ENCODE results near the gene GOLM1. TPM values are rescaled to one million over a fixed set of nuclear protein-coding genes. Genes with fewer than 3 reads are reported as not detected.

GOLM1 gene
- polyA plus RNA-seq, 1 donor from 2014 or later: 1.5 TPM

GRCh38 chr9:85995097-85995496 is 104.3 kb downstream of the GOLM1 start:
- Mint-ChIP-seq H3K4me3 (no peak overlapping the region), H3K27ac (no peak overlapping the region), H3K4me1 (no peaks in the 10 kb centered on the region), H3K36me3 (peaks cover 17% of the 10 kb centered on the region), H3K9me3 (no peaks in the 10 kb centered on the region), H3K27me3 (no peaks in the 10 kb centered on the region)

GRCh38 chr9:85994191-85994590 is 105.2 kb downstream of the GOLM1 start:
- no peaks in the 10 kb centered on the region for H3K9me3 Mint-ChIP-seq
- no peaks in the 10 kb centered on the region for H3K4me1 Mint-ChIP-seq
- H3K27ac Mint-ChIP-seq: no peak overlapping the region
- no peaks in the 10 kb centered on the region for H3K27me3 Mint-ChIP-seq
- H3K36me3 Mint-ChIP-seq: peaks cover 21% of the 10 kb centered on the region
- no peak overlapping the region for H3K4me3 Mint-ChIP-seq

GRCh38 chr9:85987236-85987635 is 112.1 kb downstream of the GOLM1 start:
- Mint-ChIP-seq H3K9me3 (no peaks in the 10 kb centered on the region), H3K27me3 (no peaks in the 10 kb centered on the region), H3K36me3 (peaks cover 32% of the 10 kb centered on the region), H3K27ac (no peak overlapping the region), H3K4me1 (peaks cover 0 to 1% (median 0%) of the 10 kb centered on the region in 3 donors), H3K4me3 (no peak overlapping the region)

- Mint-ChIP-seq H3K27ac (no peak overlapping the region), H3K27me3 (no peaks in the 10 kb centered on the region), H3K4me3 (no peak overlapping the region), H3K4me1 (peaks cover 0 to 3% (median 0%) of the 10 kb centered on the region in 3 donors), H3K9me3 (no peaks in the 10 kb centered on the region), H3K36me3 (peaks cover 37% of the 10 kb centered on the region)
Measured at GRCh38 chr9:85984457-85984856, 114.9 kb downstream of the GOLM1 start.

- H3K4me3 Mint-ChIP-seq: no peak overlapping the region
- H3K27ac Mint-ChIP-seq: no peak overlapping the region
- no peaks in the 10 kb centered on the region for H3K27me3 Mint-ChIP-seq
- no peaks in the 10 kb centered on the region for H3K9me3 Mint-ChIP-seq
- H3K36me3 Mint-ChIP-seq: peaks cover 31% of the 10 kb centered on the region
- peaks cover 0 to 3% (median 0%) of the 10 kb centered on the region in 3 donors for H3K4me1 Mint-ChIP-seq
Measured at GRCh38 chr9:85981369-85981768, 118.0 kb downstream of the GOLM1 start.

- no peaks in the 10 kb centered on the region for H3K9me3 Mint-ChIP-seq
- no peak overlapping the region for H3K27ac Mint-ChIP-seq
- no peak overlapping the region for H3K4me3 Mint-ChIP-seq
- H3K27me3 Mint-ChIP-seq: no peaks in the 10 kb centered on the region
- H3K36me3 Mint-ChIP-seq: peaks cover 16% of the 10 kb centered on the region
- peaks cover 0 to 1% (median 0%) of the 10 kb centered on the region in 3 donors for H3K4me1 Mint-ChIP-seq
Measured at GRCh38 chr9:85978496-85978895, 120.9 kb downstream of the GOLM1 start.

Other genes starting within 250 kb of the GOLM1 start
- 12.6 TPM for gene NAA35, start 158.4 kb downstream of the GOLM1 start, polyA plus RNA-seq
- 0.14 TPM for gene C9orf153, start 160.1 kb upstream of the GOLM1 start, polyA plus RNA-seq
- 27.5 TPM for gene ISCA1, start 183.0 kb upstream of the GOLM1 start, polyA plus RNA-seq

All from IgD-negative memory B cell (primary cell).